ENCODE results near the gene OCA2.

OCA2 gene

GRCh38 chr15:27705056-27705455, 394.1 kb downstream of the OCA2 start:
- no peak for TF ChIP-seq CTCF (IDR thresholded peaks at IDR 0.05; ENCODE audit: low read depth, low read length)
- no peak for DNase-seq (ENCODE audit: low read depth in 2 of 2)
- H3K4me3 ChIP-seq (replicated peaks in 1 of 2; ENCODE audit: low read depth in 2 of 2, low read length in 2 of 2), result no peak overlapping the region

Measured in cardiac fibroblast (primary cell).